HFF-Myc (cell line): ENCODE results near the gene PHOSPHO2.

Source experiments
- DNase-seq: peaks from one replicate; pipeline ENCODE4 v3.0.0-alpha.2; 2011; ENCODE audit warnings: low read depth; ENCODE audit errors: extremely low read depth
- H3K4me3 ChIP-seq: replicated peaks from 2 replicates; pipeline ENCODE4 v1.5.1; 2011; ENCODE audit warnings: low read depth, mild to moderate bottlenecking, control low read depth, low read length
- CTCF ChIP-seq: IDR thresholded peaks from 2 replicates; pipeline ENCODE4 v1.5.1; 2012; ENCODE audit warnings: mild to moderate bottlenecking, low read depth, low read length, control low read depth; ENCODE audit errors: missing control alignments

Gene PHOSPHO2

DNA sequence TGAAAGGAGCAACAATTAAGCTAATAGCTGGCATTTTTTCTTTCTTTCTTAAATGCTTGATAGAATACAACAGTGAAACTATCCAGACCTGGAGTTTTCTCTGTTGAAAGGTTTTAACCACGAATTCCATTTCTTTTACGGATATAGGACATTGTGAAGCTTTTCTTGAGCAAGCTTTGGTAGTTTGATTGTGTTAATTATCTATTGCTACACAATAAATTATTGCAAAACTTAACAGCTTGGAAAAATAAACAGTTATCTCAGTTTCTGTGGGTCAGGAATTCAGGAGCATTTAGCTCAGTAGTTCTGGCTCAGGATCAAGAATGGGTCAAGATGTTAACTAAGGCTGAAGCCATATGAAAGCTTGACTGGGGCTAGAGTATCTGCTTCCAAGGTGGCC is 11.7 kb downstream of the PHOSPHO2 start:
- no peak for TF ChIP-seq CTCF
- no peak for DNase-seq
- H3K4me3 ChIP-seq: no peak overlapping the region

- H3K4me3 ChIP-seq: no peak overlapping the region
- no peak for DNase-seq
- no peak for TF ChIP-seq CTCF
Observed at GRCh38 chr2:169707626-169708025, 13.4 kb downstream of the PHOSPHO2 start.

DNA sequence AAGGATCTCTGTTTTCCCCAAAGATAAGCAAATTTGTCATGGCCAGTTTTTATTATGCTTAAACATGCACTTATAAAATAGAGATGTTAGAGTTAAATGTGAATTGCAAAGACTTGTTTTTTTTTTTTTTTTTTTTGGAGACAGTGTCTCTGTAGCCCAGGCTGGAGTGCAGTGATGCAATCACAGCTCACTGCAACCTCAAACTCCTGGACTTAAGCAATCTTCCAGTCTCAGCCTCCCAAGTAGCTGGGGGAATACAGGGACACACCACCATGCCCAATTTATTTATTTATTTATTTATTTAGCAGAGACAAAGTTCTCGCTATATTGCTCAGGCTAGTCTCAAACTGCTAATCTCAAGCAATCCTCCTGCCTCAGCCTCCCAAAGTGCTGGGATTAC is 15.1 kb downstream of the PHOSPHO2 start:
- no peak for DNase-seq

GRCh38 chr2:169709981-169710380 is 15.7 kb downstream of the PHOSPHO2 start:
- no peak overlapping the region for H3K4me3 ChIP-seq
- no peak for DNase-seq
- no peak for TF ChIP-seq CTCF

More for the DNA sequence above, 15.1 kb downstream of the PHOSPHO2 start:
- no peak overlapping the region for H3K4me3 ChIP-seq
- no peak for TF ChIP-seq CTCF

GRCh38 chr2:169711751-169712509 is 17.7 kb downstream of the PHOSPHO2 start:
- no peak overlapping the region for H3K4me3 ChIP-seq
- no peak for TF ChIP-seq CTCF
- DNase-seq: no peak

- DNase-seq: no peak
- no peak overlapping the region for H3K4me3 ChIP-seq
- no peak for TF ChIP-seq CTCF
Observed at GRCh38 chr2:169712791-169713227, 18.5 kb downstream of the PHOSPHO2 start.

GRCh38 chr2:169713331-169713730 is 19.1 kb downstream of the PHOSPHO2 start:
- no peak for DNase-seq
- TF ChIP-seq CTCF: no peak
- no peak overlapping the region for H3K4me3 ChIP-seq
